ENCODE data around the gene TNNI3.

The TNNI3 gene

GRCh38 chr19:55141696-55142095 lies 15.8 kb downstream of the TNNI3 start:
- Histone ChIP-seq H3K4me1 (ENCODE audit: insufficient read depth, low read length) (no peaks in the 10 kb centered on the region), H3K4me3 (ENCODE audit: low read depth in 1 of 2, low read length in 2 of 2) (no peak overlapping the region), H3K27ac (ENCODE audit: low read length) (no peak overlapping the region), H3K79me2 (ENCODE audit: insufficient read depth, low read length) (no peaks in the 10 kb centered on the region), H3K4me2 (ENCODE audit: insufficient read depth, low read length) (no peak overlapping the region), H4K20me1 (ENCODE audit: insufficient read depth, low read length) (0 out of 2 replicates have a peak, but pooled peaks cover 3% of the 10 kb centered on the region), H3K27me3 (ENCODE audit: insufficient read depth, low read length, poor library complexity) (peaks cover 9% of the 10 kb centered on the region), H3K9me3 (ENCODE audit: insufficient read depth, low read length, severe bottlenecking) (no peaks in the 10 kb centered on the region), H3K36me3 (ENCODE audit: insufficient read depth, low read length) (no peaks in the 10 kb centered on the region), H3K9ac (ENCODE audit: low read depth, low read length) (no peak overlapping the region), H2AFZ (ENCODE audit: low read depth, low read length) (no peak overlapping the region)
- no peak for TF ChIP-seq CTCF (IDR thresholded peaks at IDR 0.05; ENCODE audit: borderline replicate concordance, extremely low read depth, low read length, poor library complexity, severe bottlenecking)
- TF ChIP-seq EZH2 (IDR thresholded peaks at IDR 0.05; ENCODE audit: borderline replicate concordance, low read depth, low read length, severe bottlenecking), result no peak
- DNase-seq (no peak), ATAC-seq (ENCODE audit: insufficient read depth, low read depth) (no peak)

GRCh38 chr19:55137915-55138314 lies 19.6 kb downstream of the TNNI3 start:
- TF ChIP-seq CTCF (IDR thresholded peaks at IDR 0.05; ENCODE audit: borderline replicate concordance, extremely low read depth, low read length, poor library complexity, severe bottlenecking) (no peak), EZH2 (IDR thresholded peaks at IDR 0.05; ENCODE audit: borderline replicate concordance, low read depth, low read length, severe bottlenecking) (no peak)
- H3K4me1 ChIP-seq (ENCODE audit: insufficient read depth, low read length), result no peaks in the 10 kb centered on the region
- no peaks in the 10 kb centered on the region for H3K79me2 ChIP-seq (ENCODE audit: insufficient read depth, low read length)
- H3K27ac ChIP-seq (ENCODE audit: low read length), result no peak overlapping the region
- 0 out of 2 replicates have a peak, but pooled peaks cover 3% of the 10 kb centered on the region for H4K20me1 ChIP-seq (ENCODE audit: insufficient read depth, low read length)
- no peak overlapping the region for H3K4me3 ChIP-seq (ENCODE audit: low read depth in 1 of 2, low read length in 2 of 2)
- H3K27me3 ChIP-seq (ENCODE audit: insufficient read depth, low read length, poor library complexity), result peaks cover under 1% of the 10 kb centered on the region
- no peak for DNase-seq
- no peak overlapping the region for H2AFZ ChIP-seq (ENCODE audit: low read depth, low read length)
- H3K9ac ChIP-seq (ENCODE audit: low read depth, low read length), result no peak overlapping the region
- no peaks in the 10 kb centered on the region for H3K9me3 ChIP-seq (ENCODE audit: insufficient read depth, low read length, severe bottlenecking)
- H3K36me3 ChIP-seq (ENCODE audit: insufficient read depth, low read length), result no peaks in the 10 kb centered on the region
- ATAC-seq (ENCODE audit: insufficient read depth, low read depth), result no peak
- no peak overlapping the region for H3K4me2 ChIP-seq (ENCODE audit: insufficient read depth, low read length)

GRCh38 chr19:55136399-55137102 lies 21.0 kb downstream of the TNNI3 start:
- H4K20me1 ChIP-seq (ENCODE audit: insufficient read depth, low read length), result 0 out of 2 replicates have a peak, but pooled peaks cover 3% of the 10 kb centered on the region
- no peak for TF ChIP-seq CTCF (IDR thresholded peaks at IDR 0.05; ENCODE audit: borderline replicate concordance, extremely low read depth, low read length, poor library complexity, severe bottlenecking)
- no peak for TF ChIP-seq EZH2 (IDR thresholded peaks at IDR 0.05; ENCODE audit: borderline replicate concordance, low read depth, low read length, severe bottlenecking)
- peaks cover 3% of the 10 kb centered on the region for H3K27me3 ChIP-seq (ENCODE audit: insufficient read depth, low read length, poor library complexity)
- DNase-seq, result no peak
- H2AFZ ChIP-seq (ENCODE audit: low read depth, low read length), result no peak overlapping the region
- H3K36me3 ChIP-seq (ENCODE audit: insufficient read depth, low read length), result no peaks in the 10 kb centered on the region
- no peak overlapping the region for H3K4me2 ChIP-seq (ENCODE audit: insufficient read depth, low read length)
- no peaks in the 10 kb centered on the region for H3K4me1 ChIP-seq (ENCODE audit: insufficient read depth, low read length)
- no peak for ATAC-seq (ENCODE audit: insufficient read depth, low read depth)
- H3K4me3 ChIP-seq (ENCODE audit: low read depth in 1 of 2, low read length in 2 of 2), result no peak overlapping the region
- H3K9me3 ChIP-seq (ENCODE audit: insufficient read depth, low read length, severe bottlenecking), result no peaks in the 10 kb centered on the region
- H3K9ac ChIP-seq (ENCODE audit: low read depth, low read length), result no peak overlapping the region
- no peaks in the 10 kb centered on the region for H3K79me2 ChIP-seq (ENCODE audit: insufficient read depth, low read length)
- no peak overlapping the region for H3K27ac ChIP-seq (ENCODE audit: low read length)

All from DND-41 (cell line).